Neural progenitor cell (in vitro differentiated cells): ENCODE results near the gene CPXM2. TPM values are rescaled to one million over a fixed set of nuclear protein-coding genes. Genes with fewer than 3 reads are reported as not detected.
A peak's percentile ranks its signal among the peaks of the same experiment; 100 is the strongest.

Source experiments
- DNase-seq: peaks from one replicate; pipeline ENCODE4 v3.0.0-alpha.2; 2016; ENCODE audit warnings: low spot score
- H2AFZ ChIP-seq: fragments of 200-600 bp; sonication (generic); replicated peaks from 2 replicates; pipeline ENCODE4 v1.6.1; 2016; ENCODE audit warnings: antibody characterized with exemption
- H3F3A ChIP-seq: fragments of 200-600 bp; sonication (generic); 2 replicates; pipeline ENCODE4 v1.6.1; 2016; ENCODE audit warnings: antibody characterized with exemption, low read depth
- H3K27ac ChIP-seq: fragments of 200-600 bp; sonication (generic); 2 replicates; pipeline ENCODE4 v1.5.1; 2016; ENCODE audit warnings: mild to moderate bottlenecking
- H3K27me3 ChIP-seq: fragments of 200-600 bp; sonication (generic); 2 replicates; pipeline ENCODE4 v1.6.1; 2016; ENCODE audit warnings: mild to moderate bottlenecking, moderate library complexity
- H3K36me3 ChIP-seq: fragments of 200-600 bp; sonication (generic); 2 replicates; pipeline ENCODE4 v1.5.1; 2016
- H3K4me1 ChIP-seq: fragments of 200-600 bp; sonication (generic); 2 replicates; pipeline ENCODE4 v1.6.1; 2016; ENCODE audit warnings: mixed run types
- H3K4me2 ChIP-seq: fragments of 200-600 bp; sonication (generic); 2 replicates; pipeline ENCODE4 v1.6.1; 2016
- H3K4me3 ChIP-seq: fragments of 200-600 bp; sonication (generic); 2 replicates; pipeline ENCODE4 v1.5.1; 2016
- H3K79me2 ChIP-seq: fragments of 200-600 bp; sonication (generic); 2 replicates; pipeline ENCODE4 v1.6.1; 2016; ENCODE audit warnings: low read depth
- H3K9ac ChIP-seq: fragments of 200-600 bp; sonication (generic); 2 replicates; pipeline ENCODE4 v1.6.1; 2016
- H3K9me3 ChIP-seq: fragments of 200-600 bp; sonication (generic); 2 replicates; pipeline ENCODE4 v1.5.1; 2016; ENCODE audit warnings: low read depth
- H4K20me1 ChIP-seq: fragments of 200-600 bp; sonication (generic); 2 replicates; pipeline ENCODE4 v1.6.1; 2016; ENCODE audit warnings: low read depth
- H3K27ac Mint-ChIP-seq: 3 replicates; pipeline ENCODE4 v1.8.0; 2021; ENCODE audit warnings: mixed read lengths
- H3K27me3 Mint-ChIP-seq: 2 replicates; pipeline ENCODE4 v1.8.0; 2022; ENCODE audit warnings: low read depth, mild to moderate bottlenecking, inconsistent platforms, moderate library complexity, mixed read lengths; ENCODE audit not compliant: insufficient read depth
- H3K36me3 Mint-ChIP-seq: 3 replicates; pipeline ENCODE4 v1.8.0; 2021; ENCODE audit warnings: mixed read lengths
- H3K4me1 Mint-ChIP-seq: 3 replicates; pipeline ENCODE4 v1.8.0; 2021; ENCODE audit warnings: mixed read lengths
- H3K4me3 Mint-ChIP-seq: 3 replicates; pipeline ENCODE4 v1.8.0; 2021; ENCODE audit warnings: mild to moderate bottlenecking, moderate library complexity, mixed read lengths
- H3K9me3 Mint-ChIP-seq: 3 replicates; pipeline ENCODE4 v1.8.0; 2020; ENCODE audit warnings: mixed read lengths
- EZH2 ChIP-seq: fragments of 200-600 bp; sonication (generic); IDR thresholded peaks from 2 replicates; pipeline ENCODE4 v1.6.1; 2017; ENCODE audit warnings: antibody characterized with exemption, mild to moderate bottlenecking, moderate library complexity
- EZH2phosphoT487 ChIP-seq: fragments of 200-600 bp; sonication (generic); IDR thresholded peaks from 2 replicates; pipeline ENCODE4 v1.6.1; 2017; ENCODE audit warnings: antibody characterized with exemption
- total RNA-seq: library from RNA; depleted of rRNA; stranded (reverse); fragments of >200 nt; gene quantifications from 2 replicates; pipeline ENCODE4 v1.2.3, GENCODE V29; 2015; ENCODE audit warnings: low replicate concordance
- TF ChIP-seq, protein P1 (sequence below): fragments of 200-600 bp; sonication (generic); IDR thresholded peaks from 2 replicates; pipeline ENCODE4 v1.5.1; 2017; ENCODE audit warnings: antibody characterized with exemption, mild to moderate bottlenecking

CPXM2 gene
- total RNA-seq, 1 donor from 2014 or later, result not detected

DNA sequence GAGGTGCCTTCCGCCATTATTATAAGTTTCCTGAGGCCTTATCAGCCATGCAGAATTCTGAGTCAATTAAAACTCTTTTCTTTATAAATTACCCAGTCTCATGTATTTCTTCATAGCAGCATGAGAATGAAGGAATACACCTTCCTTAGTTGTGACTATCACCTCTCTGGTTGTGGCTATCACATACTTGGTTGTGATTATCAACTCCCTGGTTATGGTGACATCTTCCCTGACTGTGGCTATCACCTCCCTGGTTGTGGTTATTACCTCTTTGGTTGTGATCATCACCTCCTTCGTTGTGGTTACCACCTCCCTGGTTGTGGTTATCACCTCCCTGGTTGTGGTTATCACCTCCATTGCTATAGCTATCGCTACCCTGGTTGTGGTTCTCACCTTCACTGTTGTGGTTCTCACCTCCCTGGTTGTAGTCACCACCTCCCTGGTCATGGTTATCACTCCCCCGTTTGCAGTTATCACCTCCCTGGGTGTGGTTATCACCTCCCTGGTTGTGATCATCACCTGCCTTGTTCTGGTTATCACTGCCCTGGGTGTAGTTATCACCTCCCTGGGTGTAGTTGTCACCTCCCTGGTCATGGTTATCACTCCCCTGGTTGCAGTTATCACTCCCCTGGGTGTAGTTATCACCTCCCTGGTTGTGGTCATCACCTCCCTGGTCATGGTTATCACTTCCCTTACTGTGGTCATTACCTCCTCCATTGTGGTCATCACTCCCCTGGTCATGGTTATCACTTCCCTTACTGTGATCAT is 119.5 kb downstream of the CPXM2 start:
- Mint-ChIP-seq H3K4me3 (no peak overlapping the region), H3K4me1 (peaks cover 14% of the 10 kb centered on the region), H3K9me3 (no peaks in the 10 kb centered on the region), H3K36me3 (no peaks in the 10 kb centered on the region), H3K27ac (no peak overlapping the region), H3K27me3 (peaks cover 8% of the 10 kb centered on the region)
- H2AFZ ChIP-seq, result no peak overlapping the region
- no peaks in the 10 kb centered on the region for H3K79me2 ChIP-seq
- H3K27ac ChIP-seq, result no peak overlapping the region
- no peaks in the 10 kb centered on the region for H3K27me3 ChIP-seq
- no peaks in the 10 kb centered on the region for H4K20me1 ChIP-seq
- H3K36me3 ChIP-seq, result no peaks in the 10 kb centered on the region
- TF ChIP-seq, protein P1, sequence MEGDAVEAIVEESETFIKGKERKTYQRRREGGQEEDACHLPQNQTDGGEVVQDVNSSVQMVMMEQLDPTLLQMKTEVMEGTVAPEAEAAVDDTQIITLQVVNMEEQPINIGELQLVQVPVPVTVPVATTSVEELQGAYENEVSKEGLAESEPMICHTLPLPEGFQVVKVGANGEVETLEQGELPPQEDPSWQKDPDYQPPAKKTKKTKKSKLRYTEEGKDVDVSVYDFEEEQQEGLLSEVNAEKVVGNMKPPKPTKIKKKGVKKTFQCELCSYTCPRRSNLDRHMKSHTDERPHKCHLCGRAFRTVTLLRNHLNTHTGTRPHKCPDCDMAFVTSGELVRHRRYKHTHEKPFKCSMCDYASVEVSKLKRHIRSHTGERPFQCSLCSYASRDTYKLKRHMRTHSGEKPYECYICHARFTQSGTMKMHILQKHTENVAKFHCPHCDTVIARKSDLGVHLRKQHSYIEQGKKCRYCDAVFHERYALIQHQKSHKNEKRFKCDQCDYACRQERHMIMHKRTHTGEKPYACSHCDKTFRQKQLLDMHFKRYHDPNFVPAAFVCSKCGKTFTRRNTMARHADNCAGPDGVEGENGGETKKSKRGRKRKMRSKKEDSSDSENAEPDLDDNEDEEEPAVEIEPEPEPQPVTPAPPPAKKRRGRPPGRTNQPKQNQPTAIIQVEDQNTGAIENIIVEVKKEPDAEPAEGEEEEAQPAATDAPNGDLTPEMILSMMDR, result no peak
- TF ChIP-seq EZH2 (no peak), EZH2phosphoT487 (no peak)
- peaks cover 4% of the 10 kb centered on the region for H3K4me1 ChIP-seq
- DNase-seq, result no peak
- H3K9ac ChIP-seq, result no peak overlapping the region
- no peak overlapping the region for H3K4me3 ChIP-seq
- no peaks in the 10 kb centered on the region for H3K9me3 ChIP-seq
- no peak overlapping the region for H3K4me2 ChIP-seq
- no peaks in the 10 kb centered on the region for H3F3A ChIP-seq

DNA sequence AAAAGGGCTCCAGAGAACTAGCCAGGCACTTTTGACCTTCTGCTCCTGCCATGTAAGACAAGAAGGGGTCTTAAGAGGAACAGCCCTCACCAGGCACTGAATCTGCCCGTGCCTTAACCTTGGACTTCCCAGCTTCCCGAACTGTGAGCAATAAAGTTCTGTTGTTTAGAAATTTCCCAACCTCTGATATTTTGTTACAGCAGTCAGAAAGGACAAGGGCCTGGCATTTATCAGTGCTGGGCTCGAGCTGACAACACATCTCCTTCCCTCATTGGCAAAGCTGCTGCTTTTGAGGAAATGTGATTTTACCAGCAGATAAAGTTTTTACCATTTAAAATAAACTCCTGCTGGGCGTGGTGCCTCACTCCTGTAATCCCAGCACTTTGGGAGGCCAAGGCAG is 122.0 kb downstream of the CPXM2 start:
- Histone ChIP-seq H3K27me3 (no peaks in the 10 kb centered on the region), H3K79me2 (no peaks in the 10 kb centered on the region), H3K36me3 (no peaks in the 10 kb centered on the region), H4K20me1 (no peaks in the 10 kb centered on the region), H2AFZ (no peak overlapping the region), H3K9me3 (no peaks in the 10 kb centered on the region), H3K4me2 (no peak overlapping the region), H3K4me1 (peaks cover 4% of the 10 kb centered on the region), H3K9ac (no peak overlapping the region), H3K27ac (no peak overlapping the region), H3F3A (no peaks in the 10 kb centered on the region), H3K4me3 (no peak overlapping the region)
- no peak for TF ChIP-seq EZH2
- TF ChIP-seq, protein P1, result no peak
- TF ChIP-seq EZH2phosphoT487, result no peak
- Mint-ChIP-seq H3K27ac (no peak overlapping the region), H3K36me3 (no peaks in the 10 kb centered on the region), H3K4me3 (no peak overlapping the region), H3K27me3 (peaks cover 9% of the 10 kb centered on the region), H3K4me1 (peaks cover 14% of the 10 kb centered on the region), H3K9me3 (no peaks in the 10 kb centered on the region)
- DNase-seq, result no peak

DNA sequence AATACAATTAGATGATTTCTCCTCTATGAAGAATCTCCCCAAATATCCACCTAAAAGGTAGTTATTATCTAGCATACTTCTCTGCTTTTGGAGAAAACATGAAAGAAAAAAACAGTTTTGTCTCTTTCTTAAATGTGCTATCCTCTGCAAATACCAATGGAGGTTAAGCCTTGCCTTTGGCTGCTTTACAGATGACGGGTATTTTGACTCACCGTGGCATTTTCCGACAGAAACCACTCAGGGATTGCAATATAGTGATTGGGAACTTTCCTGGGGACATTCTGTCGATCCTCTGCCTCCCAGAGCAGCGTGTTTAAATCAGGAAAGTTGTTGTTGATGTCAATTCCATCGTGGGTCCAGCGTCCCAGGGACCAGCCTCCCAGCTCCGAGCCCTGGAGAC is 124.8 kb downstream of the CPXM2 start:
- H3K4me1 Mint-ChIP-seq, result no peaks in the 10 kb centered on the region
- H3K36me3 Mint-ChIP-seq, result no peaks in the 10 kb centered on the region
- no peak overlapping the region for H3K9ac ChIP-seq
- no peaks in the 10 kb centered on the region for H3K79me2 ChIP-seq
- no peaks in the 10 kb centered on the region for H3K9me3 ChIP-seq
- H3F3A ChIP-seq, result no peaks in the 10 kb centered on the region
- H3K4me3 Mint-ChIP-seq, result no peak overlapping the region
- peak overlapping the region; percentile 31 for H2AFZ ChIP-seq
- no peak overlapping the region for H3K27ac Mint-ChIP-seq
- no peak overlapping the region for H3K27ac ChIP-seq
- H3K36me3 ChIP-seq, result no peaks in the 10 kb centered on the region
- no peak for TF ChIP-seq EZH2
- TF ChIP-seq, protein P1, result no peak
- no peak overlapping the region for H3K4me3 ChIP-seq
- no peaks in the 10 kb centered on the region for H4K20me1 ChIP-seq
- no peaks in the 10 kb centered on the region for H3K4me1 ChIP-seq
- H3K9me3 Mint-ChIP-seq, result no peaks in the 10 kb centered on the region
- no peak for DNase-seq
- H3K27me3 Mint-ChIP-seq, result peaks cover 3% of the 10 kb centered on the region
- H3K27me3 ChIP-seq, result no peaks in the 10 kb centered on the region
- no peak overlapping the region for H3K4me2 ChIP-seq
